Fibroblast of the conjunctiva (primary cell): ENCODE measurements around the gene QSOX2.
"Not testable (repeated sequence)": the region's sequence is repeated elsewhere in the genome, so short reads cannot be mapped to it uniquely, and the experiment has no call there.

ENCODE experiments used
- DNase-seq: peaks from one replicate; pipeline ENCODE4 v3.0.0-alpha.2; 2010; ENCODE audit warnings: low read depth

QSOX2 gene

DNA sequence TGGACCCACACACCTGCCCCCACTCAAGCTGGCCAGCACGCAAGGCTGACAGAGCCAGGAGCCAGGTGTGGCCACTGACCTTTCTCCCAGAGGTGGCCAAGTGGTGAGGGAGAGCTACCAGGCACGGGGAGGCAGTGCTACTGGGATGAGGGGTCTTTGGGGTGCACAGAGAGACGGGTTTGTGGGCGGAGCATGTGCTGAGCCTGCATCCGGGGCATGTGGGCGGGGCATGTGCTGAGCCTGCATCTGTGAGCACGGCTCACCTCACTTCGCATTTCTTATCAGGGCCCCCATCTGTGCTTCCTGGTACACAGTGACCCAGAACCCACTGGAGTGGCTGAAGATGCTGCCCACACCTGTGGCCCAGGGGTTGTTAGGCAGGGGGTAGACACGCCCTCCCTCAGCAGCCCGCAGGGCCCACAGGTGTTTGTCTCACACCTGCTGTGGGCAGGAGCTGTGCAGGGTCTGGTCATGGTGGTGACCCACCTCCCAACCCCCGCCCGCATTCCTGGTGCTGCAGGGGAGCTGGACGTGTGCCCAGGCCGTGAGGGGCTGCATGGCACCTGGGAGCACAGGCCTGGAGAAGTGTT, 36.8 kb upstream of the QSOX2 start:
- DNase-seq = no peak

DNA sequence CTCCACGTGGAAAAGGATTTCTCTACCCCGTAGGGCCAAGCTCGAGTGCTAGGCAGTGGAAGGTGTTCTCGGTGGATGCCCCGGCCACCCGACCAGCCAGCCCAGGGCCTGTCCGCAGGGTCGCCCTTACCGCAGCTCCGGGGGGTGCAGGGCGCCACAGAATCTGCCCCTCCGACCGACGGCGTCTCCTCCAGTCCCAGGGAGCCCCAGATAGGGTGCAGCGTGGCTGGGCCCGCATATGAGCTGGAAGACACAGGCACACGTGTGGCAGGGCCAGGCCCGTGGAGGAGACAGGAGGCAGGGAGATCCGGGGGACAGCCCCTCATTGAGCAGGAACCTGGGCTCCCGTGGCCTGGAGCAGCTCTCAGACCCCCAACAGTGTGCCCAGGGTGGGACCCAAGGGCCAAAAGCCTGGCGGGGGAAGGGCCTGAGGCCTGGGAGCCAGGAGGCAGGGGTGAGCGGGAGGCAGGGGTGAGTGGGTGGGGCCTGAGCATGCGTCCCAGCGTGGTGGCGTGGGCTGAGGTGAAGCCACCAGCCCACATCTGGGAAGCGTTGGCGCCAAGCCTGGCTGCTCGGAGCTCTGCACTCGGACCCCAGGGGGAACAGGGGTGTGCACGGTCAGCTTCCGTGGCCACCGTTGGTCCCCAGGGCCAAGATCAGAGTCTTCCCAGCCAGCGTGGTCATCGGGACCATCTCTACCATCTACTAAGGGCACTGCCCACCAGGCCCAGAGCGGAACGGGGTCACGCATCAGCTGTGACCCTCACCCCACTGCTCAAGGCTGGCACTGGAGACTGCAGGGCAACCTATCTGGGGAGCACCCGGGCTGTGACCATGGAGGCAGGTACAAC, 36.0 kb upstream of the QSOX2 start:
- no peak for DNase-seq

DNA sequence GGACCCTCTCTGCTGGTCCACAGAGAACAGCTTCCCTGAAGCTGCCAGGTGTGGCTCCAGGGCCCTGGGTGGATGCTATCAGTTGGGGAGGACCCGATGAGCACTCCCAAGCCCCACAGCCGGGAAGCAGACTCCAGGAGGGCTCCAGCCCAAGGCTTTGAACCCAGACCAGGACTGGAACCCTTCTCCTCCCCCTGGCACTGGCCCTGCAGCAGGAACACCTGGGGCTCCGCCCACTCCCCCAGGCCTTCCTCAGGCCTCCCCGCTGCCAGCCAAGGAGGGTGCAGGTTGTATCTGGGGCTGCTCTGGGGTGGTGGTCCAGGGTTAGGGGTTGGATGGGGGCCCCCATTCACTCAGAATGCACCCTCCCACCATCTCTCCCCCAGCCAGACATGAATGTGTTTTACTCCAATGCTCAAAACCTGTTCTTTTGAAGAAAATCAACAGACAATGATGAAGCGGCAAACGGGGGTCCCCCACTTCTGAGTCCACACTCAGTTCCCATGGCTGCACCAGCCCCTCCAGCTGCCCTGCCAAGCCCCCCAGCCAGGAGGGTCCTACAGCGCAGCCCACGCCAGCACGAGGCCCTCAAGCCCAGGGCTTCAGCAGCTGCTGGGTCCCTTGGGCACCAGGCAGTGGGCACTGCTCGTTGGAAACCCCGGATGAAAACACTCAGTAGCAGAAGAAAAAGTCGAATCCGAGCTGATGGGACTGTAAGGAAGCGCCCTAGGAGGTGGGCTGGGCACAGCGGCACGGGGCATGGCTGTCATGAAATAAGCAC, 35.1 kb upstream of the QSOX2 start:
- no peak for DNase-seq

DNA sequence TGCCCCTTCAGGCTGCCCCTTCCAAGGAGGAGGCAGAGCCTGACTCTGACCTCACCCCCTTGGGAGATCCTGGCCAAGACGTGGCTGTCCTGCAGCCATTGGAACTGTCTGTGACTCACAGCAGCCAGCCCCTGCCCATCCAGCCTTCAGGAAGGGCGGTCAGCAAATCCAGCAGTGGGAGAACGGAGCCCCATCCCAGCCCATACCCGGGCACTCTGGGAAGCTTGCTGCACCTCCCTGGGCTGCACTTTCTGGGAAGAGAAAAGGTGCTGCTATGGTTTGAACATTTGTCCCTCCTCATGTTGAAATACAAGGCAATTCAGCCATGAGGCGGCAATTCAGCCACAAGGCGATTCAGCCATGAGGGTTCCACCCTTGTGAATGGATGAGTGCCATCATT, 33.9 kb upstream of the QSOX2 start:
- DNase-seq = no peak

DNA sequence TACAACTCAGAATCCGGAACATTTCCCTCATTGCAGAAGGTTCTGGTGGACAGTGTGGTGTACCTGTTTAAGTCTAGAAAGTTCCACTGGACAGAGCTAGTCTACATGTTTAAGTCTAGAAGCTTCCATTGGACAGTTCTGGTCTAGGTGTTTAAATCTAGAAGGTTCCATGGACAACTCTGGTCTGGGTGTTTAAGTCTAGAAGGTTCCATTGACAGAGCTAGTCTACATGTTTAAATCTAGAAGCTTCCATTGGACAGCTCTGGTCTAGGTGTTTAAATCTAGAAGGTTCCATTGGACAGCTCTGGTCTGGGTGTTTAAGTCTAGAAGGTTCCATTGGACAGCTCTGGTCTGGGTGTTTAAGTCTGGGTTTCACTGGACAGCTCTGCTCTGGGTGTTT, 33.3 kb upstream of the QSOX2 start:
- no peak for DNase-seq

DNA sequence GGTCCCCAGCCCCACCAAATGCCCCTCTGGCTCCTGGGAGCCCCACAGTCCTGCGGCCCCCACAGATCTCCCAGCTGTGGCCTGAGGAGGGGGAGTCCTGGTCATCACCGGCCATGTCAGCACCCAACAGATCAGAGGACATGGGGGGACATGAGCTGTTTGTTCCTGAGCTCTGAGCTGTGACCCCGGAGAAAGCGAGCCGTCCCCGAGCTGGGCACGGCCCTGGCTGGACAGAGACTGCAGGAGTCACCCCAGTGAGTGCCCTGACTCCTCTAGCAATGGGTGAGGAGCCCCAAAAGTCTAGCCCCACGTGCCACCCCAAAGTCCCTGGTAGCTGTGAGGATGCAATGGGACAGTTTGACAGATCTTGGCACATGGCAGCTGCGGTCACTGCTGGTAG, 32.6 kb upstream of the QSOX2 start:
- DNase-seq = no peak

DNA sequence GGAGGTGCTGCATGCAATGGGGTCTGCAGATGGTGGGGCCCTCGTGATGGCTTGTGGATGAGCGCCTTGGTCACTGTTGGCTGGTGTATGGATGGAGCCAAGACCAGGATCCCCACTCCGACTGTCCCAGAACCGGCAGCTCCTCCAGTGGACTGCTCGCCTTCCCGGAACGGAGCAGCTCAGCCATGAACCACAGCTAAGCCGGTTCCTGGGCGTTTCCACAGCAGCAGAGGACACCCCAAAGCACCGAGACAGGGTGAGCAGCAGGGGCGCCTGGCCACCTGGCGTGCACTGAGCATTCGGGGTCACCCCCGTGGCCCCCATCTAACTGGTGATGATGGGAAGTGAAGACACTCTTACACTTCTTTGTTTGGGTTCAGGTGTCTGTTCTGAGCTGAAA, 32.1 kb upstream of the QSOX2 start:
- no peak for DNase-seq

DNA sequence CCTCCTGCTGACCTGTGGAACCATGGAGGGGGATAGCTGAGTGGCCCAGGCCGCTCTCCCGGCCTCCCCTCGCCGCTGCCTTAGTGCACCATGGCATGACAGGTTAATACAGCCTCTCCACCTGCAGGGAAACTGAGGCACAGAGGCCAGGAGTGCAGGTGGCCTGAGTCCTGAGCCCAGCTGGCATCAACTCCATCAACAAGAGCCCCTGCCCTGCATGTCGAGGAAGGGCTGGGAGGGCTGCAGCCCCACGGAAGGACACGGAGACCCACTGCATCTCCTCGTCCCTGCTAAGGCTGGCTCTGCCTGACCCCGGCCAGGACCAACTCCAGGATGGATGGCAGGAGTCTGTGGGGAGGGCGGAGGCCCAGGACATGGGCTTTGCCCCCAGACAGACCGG, 31.1 kb upstream of the QSOX2 start:
- DNase-seq = no peak

DNA sequence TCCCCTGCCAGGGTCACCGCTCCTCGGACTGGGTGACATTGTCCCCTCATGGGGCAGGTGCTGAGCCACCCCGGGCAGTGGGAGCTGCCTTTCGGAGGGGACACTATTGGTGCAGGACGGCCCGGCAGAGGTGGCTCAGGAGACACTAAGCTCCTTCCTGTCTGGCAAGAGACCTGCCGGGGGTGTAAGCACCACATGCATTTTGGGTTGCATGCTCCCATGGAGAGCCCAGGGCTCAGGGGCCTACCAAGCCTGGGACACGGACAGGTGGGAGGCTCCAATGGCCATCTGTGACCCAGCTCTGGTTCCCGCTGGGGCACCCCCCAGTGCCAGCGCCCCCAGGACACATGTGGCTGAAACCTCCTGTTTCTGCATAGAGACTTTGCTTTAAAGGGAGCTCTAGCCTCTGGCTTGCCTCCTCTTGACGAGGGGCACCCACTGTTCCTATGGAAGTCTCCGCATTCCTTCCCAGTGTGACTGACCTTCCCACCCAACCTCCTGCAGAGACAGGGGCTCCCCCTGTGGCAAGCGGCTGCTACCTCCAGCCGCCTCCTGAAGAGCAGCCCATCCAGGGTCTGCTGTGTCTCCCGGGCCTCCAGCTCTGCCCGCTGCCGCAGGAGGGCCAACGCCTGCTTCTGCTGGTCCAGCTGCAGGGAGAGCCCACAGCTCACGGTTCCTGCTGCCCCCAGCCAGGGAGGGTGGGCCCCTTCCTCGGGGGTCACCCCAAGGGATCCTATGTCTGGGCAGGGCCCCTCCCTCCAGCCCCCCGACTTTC, 30.2 kb upstream of the QSOX2 start:
- DNase-seq = no peak

DNA sequence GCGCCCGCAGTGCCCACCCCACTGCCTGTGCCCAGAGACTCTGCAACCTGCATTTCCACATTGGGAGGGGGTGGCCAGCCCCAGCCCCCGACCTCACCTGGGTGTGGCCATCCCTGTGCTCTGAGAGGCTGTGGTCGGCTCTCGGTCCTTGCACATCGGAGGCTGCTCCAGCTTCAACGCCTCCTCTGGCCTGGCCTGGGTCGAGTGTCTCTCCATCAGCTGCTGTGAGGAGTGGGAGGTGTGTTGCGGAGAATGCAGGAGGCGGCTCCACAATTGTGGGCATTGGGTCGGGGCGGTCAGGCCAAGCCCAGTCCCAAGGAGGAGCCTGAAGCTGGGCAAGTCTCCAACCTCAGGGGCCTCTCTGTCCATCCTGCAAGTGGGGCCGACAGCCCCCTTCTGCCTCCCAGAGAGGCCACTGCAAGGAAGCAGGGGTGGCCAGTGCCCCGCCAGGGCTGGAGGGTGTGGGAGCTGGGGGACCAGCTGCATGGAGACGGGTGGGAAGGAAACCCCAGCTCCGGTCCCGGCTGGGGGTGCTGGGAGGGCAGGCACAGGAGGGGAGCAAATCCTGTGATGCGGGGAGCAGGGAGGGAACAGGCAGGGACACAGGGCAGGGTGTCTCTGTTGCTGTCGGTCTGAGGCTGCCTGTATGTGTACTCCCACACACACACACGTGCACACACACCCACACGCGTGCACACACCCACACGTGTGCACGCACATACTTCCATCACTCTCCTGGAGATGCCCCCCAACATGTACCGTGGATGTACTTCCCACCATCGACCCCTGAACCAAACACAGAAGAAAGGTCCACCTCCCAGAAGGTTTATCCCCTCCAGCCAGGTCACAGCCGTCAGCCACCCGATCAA, 29.4 kb upstream of the QSOX2 start:
- no peak for DNase-seq

DNA sequence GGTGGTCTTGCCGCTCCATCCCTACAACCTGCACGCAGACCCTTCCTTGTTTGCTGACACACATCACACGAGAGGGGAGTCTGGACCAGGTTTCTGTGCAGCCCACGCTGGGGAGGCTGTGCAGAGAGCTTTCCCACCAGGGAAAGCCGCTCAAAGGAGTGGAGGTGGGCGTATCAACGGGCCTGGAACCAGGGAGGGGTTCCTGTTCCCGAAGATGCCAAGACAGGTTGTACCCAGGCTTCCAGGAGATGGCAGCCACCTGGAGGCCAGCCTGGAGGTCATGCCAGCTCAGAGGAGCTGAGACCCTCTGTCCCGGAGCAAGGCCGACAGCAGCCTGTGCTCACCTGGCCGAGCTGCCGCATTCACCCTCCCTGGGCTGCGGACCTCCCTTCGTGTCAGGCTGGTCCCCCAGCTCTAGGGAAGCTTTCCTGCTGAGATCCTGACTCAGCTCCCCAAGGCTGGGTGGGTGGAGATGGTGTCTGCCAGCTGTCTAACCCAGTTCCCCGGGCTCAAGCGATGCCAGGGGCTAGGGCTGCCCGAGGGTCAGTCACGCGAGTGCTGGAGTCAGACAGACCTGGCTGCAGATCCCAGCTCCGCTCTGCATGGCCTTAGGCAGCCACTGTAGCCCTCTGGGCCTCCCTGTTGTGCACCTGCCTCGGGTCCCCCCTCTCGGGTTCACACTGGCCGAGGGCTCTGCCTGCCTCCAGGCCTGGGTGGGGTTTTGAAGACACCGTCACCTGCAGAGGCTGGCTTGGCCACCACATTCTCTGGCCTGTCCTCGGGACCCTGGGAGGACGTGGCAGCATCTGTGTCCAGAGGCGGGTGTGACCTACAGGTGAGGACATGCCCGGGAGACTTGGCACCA, 28.5 kb upstream of the QSOX2 start:
- DNase-seq = no peak

DNA sequence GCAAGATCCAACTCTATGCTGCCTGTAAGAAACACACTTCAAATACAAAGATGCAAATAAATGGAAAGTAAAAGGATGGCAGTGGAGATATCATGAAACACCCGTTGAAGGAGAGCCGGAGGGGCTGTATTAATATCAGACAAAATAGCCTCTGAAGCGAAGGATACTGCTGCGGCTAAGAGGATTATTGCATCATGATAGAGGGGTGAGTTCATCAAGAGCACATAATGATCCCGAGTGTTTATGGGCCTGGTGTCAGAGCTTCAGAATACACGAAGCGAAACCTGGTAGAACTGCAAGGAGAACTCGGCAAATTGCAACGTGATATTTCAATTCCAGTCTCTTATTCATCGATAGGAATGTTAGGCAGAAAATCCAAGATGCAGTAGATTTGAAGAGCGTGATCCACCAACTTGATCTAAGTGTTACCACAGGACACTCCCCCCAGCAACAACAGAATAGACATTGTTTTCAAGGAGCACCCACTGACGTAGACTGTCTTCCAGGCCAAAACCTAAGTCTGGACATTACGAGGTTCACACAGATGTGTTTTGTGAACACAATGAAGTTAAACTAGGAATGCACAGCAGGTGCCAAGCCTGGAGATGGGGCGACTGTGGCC, 27.7 kb upstream of the QSOX2 start:
- DNase-seq = no peak

DNA sequence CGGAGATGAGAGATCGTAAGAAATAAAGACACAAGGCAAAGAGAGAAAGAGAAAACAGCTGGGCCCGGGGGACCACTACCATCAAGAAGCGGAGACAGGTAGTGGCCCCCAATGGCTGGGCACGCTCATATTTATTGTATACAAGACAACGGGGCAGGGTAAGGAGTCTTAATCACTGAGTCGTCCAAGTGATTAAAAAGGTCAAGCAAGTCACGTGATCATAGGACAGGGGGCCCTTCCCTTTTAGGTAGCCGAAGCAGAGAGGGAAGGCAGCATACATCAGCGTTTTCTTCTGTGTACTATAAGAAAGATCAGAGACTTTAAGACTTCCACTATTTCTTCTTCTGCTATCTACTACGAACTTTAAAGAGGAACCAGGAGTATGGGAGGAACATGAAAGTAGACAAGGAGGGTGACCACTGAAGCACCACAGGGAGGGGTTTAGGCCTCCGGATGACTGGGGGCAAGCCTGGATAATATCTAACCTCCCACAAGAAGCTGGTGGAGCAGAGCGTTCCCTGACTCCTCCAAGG, 24.6 kb upstream of the QSOX2 start:
- no peak for DNase-seq

DNA sequence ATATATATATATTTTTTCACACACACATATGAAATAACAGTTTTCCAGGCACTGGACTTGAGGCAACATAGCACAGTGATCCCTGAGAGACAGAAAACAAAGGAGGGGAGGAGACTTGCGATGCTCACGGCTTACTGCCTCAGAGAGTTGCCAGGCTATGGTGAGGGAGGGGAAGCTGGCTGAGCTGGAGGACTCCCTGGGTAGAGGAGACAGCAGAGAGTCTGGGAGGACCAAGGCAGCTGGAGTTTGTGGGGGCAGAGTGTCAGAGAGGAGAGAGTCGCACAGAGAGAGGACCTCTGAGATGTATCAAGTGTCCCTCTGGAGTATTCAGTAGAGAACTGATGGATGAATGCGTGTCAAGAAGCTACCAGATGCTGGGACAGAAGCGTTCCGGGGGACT, 23.1 kb upstream of the QSOX2 start:
- DNase-seq = no peak

DNA sequence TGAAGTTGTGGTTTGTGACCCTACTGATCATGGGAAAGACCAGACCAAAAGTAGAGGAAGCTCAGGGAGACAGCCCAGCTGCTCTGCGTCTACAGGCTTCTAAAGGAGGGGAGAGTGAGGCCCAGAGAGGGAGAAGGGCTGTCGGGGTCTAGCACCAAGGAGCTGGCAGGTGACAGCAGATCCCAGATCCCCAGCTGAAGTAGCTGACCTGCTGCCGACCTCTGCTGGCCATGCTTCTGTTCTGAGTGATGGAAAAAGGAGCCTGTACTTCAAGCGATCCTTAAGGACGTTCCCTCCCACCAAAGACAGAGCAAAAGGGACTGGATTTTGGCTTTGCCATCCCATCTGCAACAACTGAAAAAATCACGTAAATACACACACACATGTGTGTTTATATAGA, 22.7 kb upstream of the QSOX2 start:
- no peak for DNase-seq

DNA sequence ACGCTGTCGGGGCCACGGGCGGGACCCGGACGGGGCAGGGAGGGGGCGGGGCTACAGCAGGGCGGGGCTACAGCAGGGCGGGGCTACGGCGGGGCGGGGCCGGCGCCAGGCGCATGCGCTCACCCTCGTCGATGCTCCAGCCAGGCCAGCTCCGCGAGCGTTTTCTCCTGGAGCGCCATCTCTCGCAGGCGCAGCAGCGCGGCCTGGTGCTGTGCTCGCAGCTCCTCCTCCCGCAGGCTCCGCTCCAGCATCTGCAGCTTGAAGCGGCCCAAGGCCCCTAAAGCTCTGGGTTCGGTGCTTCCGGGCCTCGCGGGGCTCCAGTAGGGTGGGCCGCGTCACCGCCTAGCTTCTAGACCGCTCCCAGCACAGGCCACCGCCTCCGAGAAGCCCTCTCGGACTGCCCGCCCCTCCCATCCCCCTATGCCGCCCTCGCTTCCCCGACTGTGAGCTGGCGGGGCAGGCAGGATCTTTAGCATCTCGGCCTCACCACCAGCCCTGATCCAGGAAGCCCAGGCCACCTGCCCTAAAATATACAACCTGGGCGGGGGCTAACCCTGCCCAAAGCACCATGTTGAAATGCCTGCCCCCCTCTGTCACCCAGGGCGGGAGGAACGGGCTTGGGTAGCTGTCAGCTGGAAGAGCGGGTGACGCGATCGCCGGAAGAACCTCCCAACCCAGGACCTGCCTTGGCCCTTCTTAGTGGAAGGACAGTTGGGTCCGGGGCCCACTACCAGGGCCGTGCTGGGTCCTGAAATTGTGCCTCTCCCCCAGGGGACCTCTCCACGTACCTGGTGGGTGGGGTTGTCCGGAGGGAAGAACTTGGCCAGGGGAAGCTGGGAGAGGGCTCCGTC, 21.9 kb upstream of the QSOX2 start:
- peak; percentile 75 for DNase-seq

DNA sequence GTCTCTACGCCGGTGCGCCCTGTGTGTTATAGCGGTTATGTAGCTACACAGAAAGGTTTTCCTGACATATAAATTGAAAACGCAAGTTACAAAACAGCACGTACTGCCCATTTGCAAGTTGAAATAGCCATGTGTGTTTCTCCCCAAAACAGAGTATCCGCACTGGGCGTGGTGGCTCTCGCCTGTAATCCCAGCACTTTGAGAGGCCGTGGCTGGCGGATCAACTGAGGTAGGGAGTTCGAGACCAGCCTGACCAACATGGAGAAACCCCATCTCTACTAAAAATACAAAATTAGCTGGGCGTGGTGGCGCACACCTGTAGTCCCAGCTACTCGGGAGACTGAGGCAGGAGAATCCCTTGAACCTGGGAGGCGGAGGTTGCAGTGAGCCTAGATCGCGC, 21.0 kb upstream of the QSOX2 start:
- DNase-seq = not testable (repeated sequence)

DNA sequence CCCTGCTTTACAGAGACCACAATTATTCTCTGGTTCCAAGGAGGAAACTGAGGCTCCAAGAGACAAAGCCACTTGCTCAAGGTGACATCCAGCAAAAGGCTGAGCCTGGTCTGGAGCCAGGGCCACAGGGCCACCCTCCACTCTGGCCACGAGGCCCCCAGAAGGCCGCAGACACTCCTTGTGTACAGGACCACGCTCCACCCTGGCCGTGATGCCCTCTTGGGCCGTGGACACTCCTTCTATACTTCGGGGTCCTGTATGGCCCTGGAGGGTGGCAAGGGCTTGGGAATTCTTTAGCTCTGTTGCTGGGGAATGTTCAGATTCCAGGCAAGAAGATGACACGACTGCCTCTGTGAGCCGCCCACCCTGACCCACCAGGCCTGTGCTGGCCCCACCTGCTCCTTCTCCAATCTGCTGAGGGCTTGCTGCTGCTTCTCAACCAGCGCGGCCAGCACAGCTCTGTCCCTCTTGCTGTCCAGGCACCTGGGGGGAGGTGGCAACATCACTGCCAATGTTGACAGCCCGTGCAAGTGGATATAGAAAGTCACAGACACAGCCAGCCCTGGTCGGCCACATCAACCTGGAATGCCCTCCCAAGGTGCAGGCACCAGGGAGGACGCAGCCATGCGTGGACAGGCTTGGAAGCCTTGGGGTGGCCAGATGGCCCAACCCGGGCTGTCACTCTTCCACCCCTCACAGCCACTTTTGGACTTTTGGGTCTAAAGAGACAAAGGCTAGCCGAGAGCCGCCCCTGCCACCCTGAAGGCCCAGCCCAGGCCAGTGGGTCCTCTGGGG, 20.1 kb upstream of the QSOX2 start:
- no peak for DNase-seq
